ENCODE results near the gene CLPSL2.

DNA sequence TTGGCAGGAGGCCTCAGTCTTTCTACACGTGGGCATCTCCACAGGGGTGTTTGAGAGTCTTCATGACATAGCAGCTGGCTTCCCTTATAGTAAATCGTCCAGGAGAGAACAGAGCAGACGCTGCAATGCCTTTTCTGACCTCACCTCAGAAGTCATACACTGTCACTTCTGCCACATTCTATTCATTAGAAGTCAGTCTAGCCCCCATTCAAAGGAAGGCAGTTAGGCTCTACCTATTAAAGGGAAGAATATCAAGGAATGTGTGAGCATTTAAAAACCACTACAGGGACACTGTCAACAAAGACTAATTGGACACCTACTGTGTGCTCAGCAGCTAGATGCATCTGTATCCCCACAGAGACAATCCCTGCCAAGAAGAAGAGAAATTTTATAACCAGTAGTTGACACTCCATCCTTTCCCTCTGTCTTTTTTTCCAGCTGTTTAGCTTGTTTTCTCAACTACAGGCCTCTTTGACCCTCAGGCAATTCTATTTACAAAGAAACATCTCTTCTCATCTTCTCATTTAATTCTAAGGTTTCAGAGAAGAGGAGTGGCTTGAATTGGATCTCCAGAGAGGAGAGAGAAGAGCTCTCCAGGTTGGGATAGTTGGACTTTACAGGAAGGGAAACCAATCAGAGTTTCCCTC lies 21.0 kb upstream of the CLPSL2 start:
- TF ChIP-seq EP300 (IDR thresholded peaks at IDR 0.05): no peak
- TF ChIP-seq, protein P1, sequence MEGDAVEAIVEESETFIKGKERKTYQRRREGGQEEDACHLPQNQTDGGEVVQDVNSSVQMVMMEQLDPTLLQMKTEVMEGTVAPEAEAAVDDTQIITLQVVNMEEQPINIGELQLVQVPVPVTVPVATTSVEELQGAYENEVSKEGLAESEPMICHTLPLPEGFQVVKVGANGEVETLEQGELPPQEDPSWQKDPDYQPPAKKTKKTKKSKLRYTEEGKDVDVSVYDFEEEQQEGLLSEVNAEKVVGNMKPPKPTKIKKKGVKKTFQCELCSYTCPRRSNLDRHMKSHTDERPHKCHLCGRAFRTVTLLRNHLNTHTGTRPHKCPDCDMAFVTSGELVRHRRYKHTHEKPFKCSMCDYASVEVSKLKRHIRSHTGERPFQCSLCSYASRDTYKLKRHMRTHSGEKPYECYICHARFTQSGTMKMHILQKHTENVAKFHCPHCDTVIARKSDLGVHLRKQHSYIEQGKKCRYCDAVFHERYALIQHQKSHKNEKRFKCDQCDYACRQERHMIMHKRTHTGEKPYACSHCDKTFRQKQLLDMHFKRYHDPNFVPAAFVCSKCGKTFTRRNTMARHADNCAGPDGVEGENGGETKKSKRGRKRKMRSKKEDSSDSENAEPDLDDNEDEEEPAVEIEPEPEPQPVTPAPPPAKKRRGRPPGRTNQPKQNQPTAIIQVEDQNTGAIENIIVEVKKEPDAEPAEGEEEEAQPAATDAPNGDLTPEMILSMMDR (IDR thresholded peaks at IDR 0.05): no peak

All from esophagus muscularis mucosa (tissue), 3 donors.